Fibroblast of lung (primary cell): Measurements from ENCODE around the gene TMEM223. TPM values are rescaled to one million over a fixed set of nuclear protein-coding genes. Genes with fewer than 3 reads are reported as not detected.
"Not testable (repeated sequence)": the region's sequence is repeated elsewhere in the genome, so short reads cannot be mapped to it uniquely, and the experiment has no call there.

Source experiments
- DNase-seq, 2 donors: peaks; one replicate each; pipeline versions ENCODE4 v3.0.0 to v3.0.0-alpha.2; 2010; ENCODE audit warnings: low read depth in 2 of 2
- H2AFZ ChIP-seq: 2 replicates; pipeline ENCODE4 v1.5.1; 2012; ENCODE audit warnings: low read length, control low read depth, inconsistent platforms
- H3K27ac ChIP-seq: 2 replicates; pipeline ENCODE4 v1.5.1; 2011; ENCODE audit warnings: low read length, control low read depth; ENCODE audit not compliant: insufficient read depth
- H3K27me3 ChIP-seq: 2 replicates; pipeline ENCODE4 v1.5.1; 2011; ENCODE audit warnings: mild to moderate bottlenecking, low read length; ENCODE audit not compliant: control insufficient read depth, insufficient read depth
- H3K36me3 ChIP-seq: 2 replicates; pipeline ENCODE4 v1.5.1; 2011; ENCODE audit warnings: low read length; ENCODE audit not compliant: control insufficient read depth, insufficient read depth
- H3K4me1 ChIP-seq: 2 replicates; pipeline ENCODE4 v1.5.1; 2011; ENCODE audit warnings: low read length; ENCODE audit not compliant: control insufficient read depth, insufficient read depth; ENCODE audit errors: extremely low read depth
- H3K4me2 ChIP-seq: 2 replicates; pipeline ENCODE4 v1.5.1; 2011; ENCODE audit warnings: low read length, control low read depth; ENCODE audit not compliant: insufficient read depth; ENCODE audit errors: extremely low read depth
- H3K4me3 ChIP-seq, 4 experiments: fragments of 200-600 bp in 1 of 4; sonication (generic) in 1 of 4; replicated peaks in 1 of 4; 2 replicates each; pipeline ENCODE4 v1.5.1; 2011 to 2016; ENCODE audit warnings: low read length in 4 of 4, low read depth in 3 of 4, mild to moderate bottlenecking in 3 of 4, control low read depth in 2 of 4, inconsistent platforms in 1 of 4, mixed read lengths in 1 of 4; ENCODE audit not compliant: insufficient read depth in 1 of 4; ENCODE audit errors: control extremely low read depth in 1 of 4
- H3K79me2 ChIP-seq: 2 replicates; pipeline ENCODE4 v1.5.1; 2012; ENCODE audit warnings: mild to moderate bottlenecking, low read length, inconsistent platforms; ENCODE audit not compliant: control insufficient read depth, insufficient read depth
- H3K9ac ChIP-seq: 2 replicates; pipeline ENCODE4 v1.5.1; 2011; ENCODE audit warnings: mild to moderate bottlenecking, low read length, control low read depth; ENCODE audit not compliant: insufficient read depth
- H3K9me3 ChIP-seq: 2 replicates; pipeline ENCODE4 v1.5.1; 2012; ENCODE audit warnings: low read depth, low read length; ENCODE audit not compliant: control insufficient read depth, insufficient read depth
- H4K20me1 ChIP-seq: 2 replicates; pipeline ENCODE4 v1.5.1; 2011; ENCODE audit warnings: low read length; ENCODE audit not compliant: control insufficient read depth, insufficient read depth; ENCODE audit errors: extremely low read depth
- EZH2 ChIP-seq: IDR thresholded peaks from 2 replicates; pipeline ENCODE4 v1.5.1; 2012; ENCODE audit warnings: low read length, control low read depth, mild to moderate bottlenecking; ENCODE audit errors: missing control alignments
- polyA plus RNA-seq, 2 donors: library from polyadenylated mRNA; depleted of rRNA in 1 of 2; stranded (reverse) in 1 of 2; unstranded in 1 of 2; fragments of >200 nt; gene quantifications; 2 replicates each; pipeline ENCODE4 v1.2.1, GENCODE V29; 2011 to 2012; ENCODE audit warnings: missing spikeins in 1 of 2
- total RNA-seq: library from RNA; depleted of rRNA; stranded (reverse); fragments of >200 nt; gene quantifications from 2 replicates; pipeline ENCODE4 v1.2.1, GENCODE V29; 2014
- TF ChIP-seq, protein P1 (sequence below), 2 donors: IDR thresholded peaks in 1 of 2; conservative IDR thresholded peaks in 1 of 2; 1 replicate in 1 of 2; 2 replicates in 1 of 2; pipeline ENCODE4 v1.5.1; 2011 to 2012; ENCODE audit warnings: low read length in 2 of 2, control low read depth in 1 of 2, inconsistent platforms in 1 of 2, low read depth in 1 of 2, mild to moderate bottlenecking in 1 of 2

The TMEM223 gene
- total and polyA plus RNA-seq, 2 donors (not counting 1 experiment from before 2014, with no cell fraction given) = 11.7 to 15.4 TPM

DNA sequence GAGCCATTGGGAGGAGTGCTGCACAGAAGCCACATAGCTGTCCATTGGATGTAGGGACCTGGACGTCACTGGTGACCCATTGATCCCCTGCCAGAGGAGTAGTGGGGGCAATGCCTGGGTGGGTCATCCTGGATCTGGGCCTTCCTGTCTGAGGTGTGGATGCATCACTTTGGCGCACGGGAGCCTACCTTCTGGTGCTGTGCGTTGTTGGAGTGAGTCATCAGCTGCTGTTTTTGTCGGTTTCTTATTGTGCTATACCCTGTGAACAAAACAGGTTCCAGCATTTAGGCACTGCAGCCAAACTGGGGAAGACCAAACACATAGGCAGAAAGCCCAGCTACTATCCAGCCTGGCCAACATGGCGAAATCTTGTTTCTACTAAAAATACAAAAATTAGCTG lies 17.4 kb downstream of the TMEM223 start:
- DNase-seq = no peak
- Histone ChIP-seq H2AFZ (no peak overlapping the region), H3K27ac (no peak overlapping the region), H3K36me3 (peaks cover 10% of the 10 kb centered on the region), H3K79me2 (peaks cover 12% of the 10 kb centered on the region), H3K9ac (no peak overlapping the region), H3K4me1 (peaks cover 6% of the 10 kb centered on the region), H4K20me1 (no peaks in the 10 kb centered on the region), H3K27me3 (no peaks in the 10 kb centered on the region), H3K9me3 (no peaks in the 10 kb centered on the region), H3K4me2 (no peak overlapping the region), H3K4me3 (no peak overlapping the region)
- no peak for TF ChIP-seq EZH2
- TF ChIP-seq, protein P1, sequence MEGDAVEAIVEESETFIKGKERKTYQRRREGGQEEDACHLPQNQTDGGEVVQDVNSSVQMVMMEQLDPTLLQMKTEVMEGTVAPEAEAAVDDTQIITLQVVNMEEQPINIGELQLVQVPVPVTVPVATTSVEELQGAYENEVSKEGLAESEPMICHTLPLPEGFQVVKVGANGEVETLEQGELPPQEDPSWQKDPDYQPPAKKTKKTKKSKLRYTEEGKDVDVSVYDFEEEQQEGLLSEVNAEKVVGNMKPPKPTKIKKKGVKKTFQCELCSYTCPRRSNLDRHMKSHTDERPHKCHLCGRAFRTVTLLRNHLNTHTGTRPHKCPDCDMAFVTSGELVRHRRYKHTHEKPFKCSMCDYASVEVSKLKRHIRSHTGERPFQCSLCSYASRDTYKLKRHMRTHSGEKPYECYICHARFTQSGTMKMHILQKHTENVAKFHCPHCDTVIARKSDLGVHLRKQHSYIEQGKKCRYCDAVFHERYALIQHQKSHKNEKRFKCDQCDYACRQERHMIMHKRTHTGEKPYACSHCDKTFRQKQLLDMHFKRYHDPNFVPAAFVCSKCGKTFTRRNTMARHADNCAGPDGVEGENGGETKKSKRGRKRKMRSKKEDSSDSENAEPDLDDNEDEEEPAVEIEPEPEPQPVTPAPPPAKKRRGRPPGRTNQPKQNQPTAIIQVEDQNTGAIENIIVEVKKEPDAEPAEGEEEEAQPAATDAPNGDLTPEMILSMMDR (conservative IDR thresholded peaks at IDR 0.05 in 1 of 2, IDR thresholded peaks at IDR 0.05 in 1 of 2; ENCODE audit: low read depth in 1 of 2, low read length in 2 of 2) = no peak

DNA sequence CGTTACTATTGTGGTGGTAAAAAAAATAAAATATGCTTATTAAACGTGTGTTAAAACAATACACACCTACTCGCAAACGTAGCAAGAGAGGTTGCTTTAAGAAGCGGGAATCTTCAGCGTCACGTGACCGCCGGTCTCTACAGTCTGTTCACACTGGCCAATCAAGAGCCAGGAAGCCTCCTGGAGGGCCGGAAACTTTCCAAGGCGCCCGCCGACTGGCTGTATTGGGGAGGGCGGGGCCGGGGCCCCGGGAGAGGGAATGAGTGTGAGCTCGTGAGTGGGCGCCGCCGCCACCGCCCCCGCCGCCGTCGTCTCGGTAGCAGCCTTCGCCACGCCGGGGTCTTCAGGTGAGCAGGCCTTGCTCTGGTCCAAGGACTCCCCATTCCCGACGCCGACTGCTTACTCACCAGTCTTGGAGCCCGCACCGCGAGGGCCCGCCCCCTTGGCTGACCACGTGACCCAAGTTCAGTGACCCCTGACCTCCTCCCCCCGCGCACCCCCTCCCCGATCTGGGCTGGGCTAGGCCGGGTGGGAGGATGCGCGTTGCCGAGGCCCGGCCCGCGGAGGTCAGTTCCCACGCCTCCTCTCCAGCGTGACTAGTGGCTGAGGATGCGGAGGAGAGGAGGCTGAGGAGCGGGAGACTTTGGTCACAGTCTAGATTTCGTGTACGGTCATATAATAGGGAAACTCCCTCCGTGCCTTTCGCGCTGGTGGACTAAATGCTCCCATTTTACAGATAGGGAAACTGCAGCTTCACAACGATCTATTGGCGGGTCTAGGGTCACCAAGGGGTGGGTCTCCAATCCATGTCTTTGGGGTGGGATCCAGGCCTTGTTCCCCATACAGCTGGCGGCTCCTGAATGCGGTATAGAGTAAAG lies 20.4 kb downstream of the TMEM223 start, which contains the start of gene TAF6L:
TSS of gene TAF6L (plus strand) at position 253 of the 878 bp plus-strand sequence. CDS start 4,388 bp downstream, outside the sequence.
- peak within 1 kb of the TSS; percentile 91 for H3K27ac ChIP-seq

DNA sequence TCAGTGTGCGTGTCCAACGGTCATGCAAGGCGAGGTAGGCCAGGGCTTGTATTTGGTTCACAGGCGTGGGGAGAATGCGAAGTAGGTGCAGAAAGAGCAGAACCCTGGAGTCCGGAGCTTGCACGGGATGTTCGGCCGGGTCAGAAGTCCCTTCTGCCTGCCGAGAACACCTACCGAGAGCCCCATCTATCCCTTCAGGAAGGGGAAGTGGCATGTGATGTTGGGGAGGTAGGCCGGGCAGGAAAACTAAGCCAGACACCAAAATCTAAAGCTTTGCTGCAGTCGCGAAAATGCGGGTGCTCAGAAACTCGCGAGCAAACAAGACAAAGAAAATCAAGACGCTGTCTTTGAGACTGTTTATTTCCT lies 21.0 kb downstream of the TMEM223 start:
- Histone ChIP-seq H3K9me3 (no peaks in the 10 kb centered on the region), H3K4me3 (peak overlapping the region; percentile 25 to 78 (median 56)), H3K27me3 (no peaks in the 10 kb centered on the region), H3K36me3 (peaks cover 5% of the 10 kb centered on the region), H3K4me2 (peak overlapping the region; percentile 97), H3K27ac (peak overlapping the region; percentile 91), H3K9ac (peak overlapping the region; percentile 50), H2AFZ (peak overlapping the region; percentile 96), H3K79me2 (peaks cover 12% of the 10 kb centered on the region), H3K4me1 (peaks cover 6% of the 10 kb centered on the region), H4K20me1 (no peaks in the 10 kb centered on the region)
- no peak for DNase-seq
- no peak for TF ChIP-seq EZH2
- TF ChIP-seq, protein P1 (conservative IDR thresholded peaks at IDR 0.05 in 1 of 2, IDR thresholded peaks at IDR 0.05 in 1 of 2; ENCODE audit: low read depth in 1 of 2, low read length in 2 of 2) = no peak

More for the DNA sequence above, 20.4 kb downstream of the TMEM223 start, which contains the start of gene TAF6L:
- no peaks in the 10 kb centered on the region for H3K27me3 ChIP-seq
- H4K20me1 ChIP-seq = no peaks in the 10 kb centered on the region
- DNase-seq = peak; percentile 95 to 97
- peaks cover 6% of the 10 kb centered on the region for H3K4me1 ChIP-seq
- peaks cover 4% of the 10 kb centered on the region for H3K36me3 ChIP-seq
- peak within 1 kb of the TSS; percentile 96 for H2AFZ ChIP-seq
- H3K9me3 ChIP-seq = no peaks in the 10 kb centered on the region
- H3K4me3 ChIP-seq = peak within 1 kb of the TSS; percentile 25 to 78 (median 56)
- H3K9ac ChIP-seq = peak within 1 kb of the TSS; percentile 87
- TF ChIP-seq EZH2 = no peak
- TF ChIP-seq, protein P1 (conservative IDR thresholded peaks at IDR 0.05 in 1 of 2, IDR thresholded peaks at IDR 0.05 in 1 of 2; ENCODE audit: low read depth in 1 of 2, low read length in 2 of 2) = no peak
- peaks cover 12% of the 10 kb centered on the region for H3K79me2 ChIP-seq
- peak within 1 kb of the TSS; percentile 97 for H3K4me2 ChIP-seq

DNA sequence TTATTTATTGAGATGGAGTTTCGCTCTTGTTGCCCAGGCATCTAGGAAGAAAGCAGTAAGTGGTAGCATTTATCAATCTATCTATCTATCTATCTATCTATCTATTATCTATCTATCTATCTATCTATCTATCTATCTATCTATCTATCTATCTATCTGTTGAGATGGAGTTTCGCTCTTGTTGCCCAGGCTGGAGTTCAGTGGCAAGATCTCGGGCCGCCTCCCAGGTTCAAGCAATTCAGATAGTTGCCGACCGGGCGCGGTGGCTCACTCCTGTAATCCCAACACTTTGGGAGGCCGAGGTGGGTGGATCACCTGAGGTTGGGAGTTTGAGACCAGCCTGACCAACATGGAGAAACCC lies 31.0 kb downstream of the TMEM223 start:
- H3K36me3 ChIP-seq, DNase-seq: not testable (repeated sequence)

More for the DNA sequence above, 31.0 kb downstream of the TMEM223 start:
- not testable (repeated sequence) for H2AFZ ChIP-seq, H3K4me1 ChIP-seq, H3K9ac ChIP-seq, H4K20me1 ChIP-seq, H3K4me2 ChIP-seq, H3K27ac ChIP-seq, H3K79me2 ChIP-seq, H3K9me3 ChIP-seq, H3K27me3 ChIP-seq
- peak overlapping the region in 1 of 4 experiments; percentile 89 for H3K4me3 ChIP-seq
